A172 (cell line): ENCODE measurements around the gene TTLL8. TPM values are rescaled to one million over a fixed set of nuclear protein-coding genes. Genes with fewer than 3 reads are reported as not detected.
A peak's percentile ranks its signal among the peaks of the same experiment; 100 is the strongest.

ENCODE experiments used
- DNase-seq: peaks from one replicate; pipeline ENCODE4 v3.0.0-alpha.2; 2015; ENCODE audit warnings: low spot score
- total RNA-seq: library from RNA; depleted of rRNA; stranded (reverse); fragments of >200 nt; shearing (Covaris generic); gene quantifications from 2 replicates; pipeline ENCODE4 v1.2.3, GENCODE V29; 2014

TTLL8 gene
- total RNA-seq, 1 experiment from 2014 or later = not detected

GRCh38 chr22:50082961-50083461, 24.9 kb upstream of the TTLL8 start:
- DNase-seq = no peak

GRCh38 chr22:50082197-50082715, 24.2 kb upstream of the TTLL8 start:
- DNase-seq = no peak

- no peak for DNase-seq
Observed at GRCh38 chr22:50081426-50082196, 23.5 kb upstream of the TTLL8 start.

GRCh38 chr22:50080077-50080465, 22.0 kb upstream of the TTLL8 start:
- no peak for DNase-seq

GRCh38 chr22:50078761-50079160, 20.7 kb upstream of the TTLL8 start:
- DNase-seq = no peak

GRCh38 chr22:50078246-50078645, 20.1 kb upstream of the TTLL8 start:
- no peak for DNase-seq

GRCh38 chr22:50076646-50077535, 18.8 kb upstream of the TTLL8 start:
- DNase-seq = no peak

- no peak for DNase-seq
Observed at GRCh38 chr22:50074551-50075530, 16.7 kb upstream of the TTLL8 start.

- no peak for DNase-seq
Observed at GRCh38 chr22:50074056-50074455, 16.0 kb upstream of the TTLL8 start.

GRCh38 chr22:50072714-50073538, 14.8 kb upstream of the TTLL8 start:
- DNase-seq = no peak

GRCh38 chr22:50072167-50072555, 14.1 kb upstream of the TTLL8 start:
- no peak for DNase-seq

- peak; percentile 7 for DNase-seq
Observed at GRCh38 chr22:50071432-50072166, 13.5 kb upstream of the TTLL8 start.

- DNase-seq = no peak
Observed at GRCh38 chr22:50070366-50070765, 12.3 kb upstream of the TTLL8 start.

GRCh38 chr22:50068096-50068495, 10.0 kb upstream of the TTLL8 start:
- DNase-seq = no peak

GRCh38 chr22:50067244-50067643, 9.1 kb upstream of the TTLL8 start:
- DNase-seq = no peak

- no peak for DNase-seq
Observed at GRCh38 chr22:50064453-50064852, 6.4 kb upstream of the TTLL8 start.

GRCh38 chr22:50063589-50064393, 5.7 kb upstream of the TTLL8 start:
- no peak for DNase-seq

GRCh38 chr22:50062509-50063135, 4.5 kb upstream of the TTLL8 start:
- DNase-seq = no peak
